IMR-90 (cell line): Measurements from ENCODE around the gene PPM1A. TPM values are rescaled to one million over a fixed set of nuclear protein-coding genes. Genes with fewer than 3 reads are reported as not detected.

ENCODE experiments used
- ATAC-seq: fragments of 200-7000 bp; cut with Tn5 transposase; 2 replicates; pipeline ENCODE4 v1.9.1; 2020; ENCODE audit warnings: low read depth, mild to moderate bottlenecking, moderate library complexity
- BruUV-seq: library from RNA; stranded (reverse); fragments of 400-500 nt; replicated peaks from 2 replicates; lab custom pipeline; 2021; lab: Mats Ljungman, UMichigan
- CTCF ChIA-PET: fragments of 300-600 bp; formaldehyde crosslinking; extraction: SDS; loops from one replicate; lab custom pipeline; 2021; ENCODE audit warnings: antibody characterized with exemption; lab: Yijun Ruan, JAX
- POLR2A ChIA-PET: fragments of 300-600 bp; sonication (Branson Sonifier 250); formaldehyde crosslinking; loops from one replicate; lab custom pipeline; 2022; ENCODE audit warnings: antibody characterized with exemption; ENCODE audit not compliant: unreplicated experiment; lab: Charles Lee
- DNase-seq: peaks from one replicate; pipeline ENCODE4 v3.0.0; 2013
- H2AFZ ChIP-seq: replicated peaks from 2 replicates; pipeline ENCODE3; 2013; ENCODE audit warnings: low read length, mild to moderate bottlenecking; ENCODE audit not compliant: poor library complexity
- H2AK5ac ChIP-seq: 2 replicates; pipeline ENCODE4 v1.6.1; 2013; ENCODE audit warnings: low read depth, low read length, inconsistent platforms
- H2AK9ac ChIP-seq: replicated peaks from 2 replicates; pipeline ENCODE3; 2013; ENCODE audit warnings: mild to moderate bottlenecking, low read depth, low read length, moderate library complexity; ENCODE audit not compliant: poor library complexity
- H2BK120ac ChIP-seq: 2 replicates; pipeline ENCODE4 v1.6.1; 2013; ENCODE audit warnings: low read depth, low read length, inconsistent platforms
- H2BK15ac ChIP-seq: 3 replicates; pipeline ENCODE4 v1.6.1; 2013; ENCODE audit warnings: low read depth, low read length, inconsistent platforms
- H2BK20ac ChIP-seq: 2 replicates; pipeline ENCODE4 v1.6.1; 2013; ENCODE audit warnings: low read depth, mild to moderate bottlenecking, inconsistent platforms, low read length, moderate library complexity
- H2BK5ac ChIP-seq: 2 replicates; pipeline ENCODE4 v1.6.1; 2013; ENCODE audit warnings: mild to moderate bottlenecking, low read depth, low read length, inconsistent platforms; ENCODE audit not compliant: poor library complexity, severe bottlenecking
- H3K14ac ChIP-seq: replicated peaks from 2 replicates; pipeline ENCODE4 v1.6.1; 2013; ENCODE audit warnings: low read depth, low read length, inconsistent platforms
- H3K18ac ChIP-seq: 2 replicates; pipeline ENCODE4 v1.6.1; 2013; ENCODE audit warnings: low read depth, low read length, control low read depth
- H3K23ac ChIP-seq: 2 replicates; pipeline ENCODE4 v1.6.1; 2013; ENCODE audit warnings: low read depth, low read length, inconsistent platforms
- H3K27ac ChIP-seq: 2 replicates; pipeline ENCODE4 v1.5.1; 2013; ENCODE audit warnings: mild to moderate bottlenecking, control low read depth, low read length; ENCODE audit not compliant: insufficient read depth
- H3K27me3 ChIP-seq: 2 replicates; pipeline ENCODE4 v1.6.1; 2013; ENCODE audit warnings: low read length; ENCODE audit not compliant: control insufficient read depth, insufficient read depth
- H3K36me3 ChIP-seq: 2 replicates; pipeline ENCODE4 v1.6.1; 2013; ENCODE audit warnings: low read length, mixed read lengths; ENCODE audit not compliant: control insufficient read depth, insufficient read depth
- H3K4ac ChIP-seq: 2 replicates; pipeline ENCODE4 v1.6.1; 2013; ENCODE audit warnings: low read depth, low read length, inconsistent platforms
- H3K4me1 ChIP-seq: 2 replicates; pipeline ENCODE4 v1.6.1; 2013; ENCODE audit warnings: low read length, mixed read lengths; ENCODE audit not compliant: control insufficient read depth, insufficient read depth
- H3K4me2 ChIP-seq: 2 replicates; pipeline ENCODE4 v1.6.1; 2013; ENCODE audit warnings: low read depth, mild to moderate bottlenecking, control low read depth, low read length, moderate library complexity
- H3K4me3 ChIP-seq: 2 replicates; pipeline ENCODE4 v1.5.1; 2013; ENCODE audit warnings: low read depth, mild to moderate bottlenecking, control low read depth, low read length, moderate library complexity; ENCODE audit not compliant: insufficient read depth
- H3K56ac ChIP-seq: 2 replicates; pipeline ENCODE4 v1.6.1; 2013; ENCODE audit warnings: low read length, inconsistent platforms; ENCODE audit not compliant: insufficient read depth; ENCODE audit errors: extremely low read depth
- H3K79me1 ChIP-seq, 2 experiments: 2 replicates each; pipeline ENCODE4 v1.6.1; 2013; ENCODE audit warnings: low read length in 2 of 2, inconsistent platforms in 1 of 2, low read depth in 1 of 2
- H3K9ac ChIP-seq: 2 replicates; pipeline ENCODE4 v1.6.1; 2013; ENCODE audit warnings: low read depth, low read length, control low read depth
- H3K9me1 ChIP-seq: 2 replicates; pipeline ENCODE4 v1.6.1; 2013; ENCODE audit warnings: low read length, inconsistent platforms; ENCODE audit not compliant: insufficient read depth
- H3K9me3 ChIP-seq: 2 replicates; pipeline ENCODE4 v1.6.1; 2013; ENCODE audit warnings: low read length; ENCODE audit not compliant: control insufficient read depth, insufficient read depth
- H4K20me1 ChIP-seq: 2 replicates; pipeline ENCODE4 v1.6.1; 2013; ENCODE audit warnings: low read length, inconsistent platforms; ENCODE audit not compliant: insufficient read depth
- H4K5ac ChIP-seq: 2 replicates; pipeline ENCODE4 v1.6.1; 2013; ENCODE audit warnings: mild to moderate bottlenecking, low read depth, low read length, control low read depth
- H4K8ac ChIP-seq, 2 experiments: 2 replicates each; pipeline ENCODE4 v1.6.1; 2013; ENCODE audit warnings: low read depth in 2 of 2, low read length in 2 of 2, control low read depth in 1 of 2, inconsistent platforms in 1 of 2
- H4K91ac ChIP-seq: 2 replicates; pipeline ENCODE4 v1.6.1; 2013; ENCODE audit warnings: low read depth, low read length, inconsistent platforms; ENCODE audit not compliant: insufficient read depth
- BHLHE40 ChIP-seq: fragments of 150-350 bp; IDR thresholded peaks from 2 replicates; pipeline ENCODE4 v1.6.1; 2016; ENCODE audit warnings: mild to moderate bottlenecking, low read depth, low read length
- CHD1 ChIP-seq: IDR thresholded peaks from 2 replicates; pipeline ENCODE4 v1.6.1; 2012; ENCODE audit warnings: low read depth, low read length, improper control_type of control experiment
- MXI1 ChIP-seq: IDR thresholded peaks from 2 replicates; pipeline ENCODE4 v1.6.1; 2012; ENCODE audit warnings: low read depth, mild to moderate bottlenecking, low read length, moderate library complexity, borderline replicate concordance
- RCOR1 ChIP-seq: IDR thresholded peaks from 2 replicates; pipeline ENCODE4 v1.6.1; 2012; ENCODE audit warnings: mild to moderate bottlenecking, low read length, improper control_type of control experiment; ENCODE audit not compliant: insufficient replicate concordance
- SMC3 ChIP-seq: fragments of 150-350 bp; IDR thresholded peaks from 2 replicates; pipeline ENCODE4 v1.6.1; 2016; ENCODE audit warnings: low read depth, mild to moderate bottlenecking, antibody characterized with exemption, low read length, moderate library complexity
- WGBS, 2 experiments: methylation state at CpG; one replicate each; pipeline versions ENCODE4 v1.1.5 to v1.1.7; 2013; ENCODE audit warnings: missing lambda C conversion rate in 2 of 2; ENCODE audit not compliant: insufficient read length in 1 of 2; ENCODE audit errors: extremely low coverage in 2 of 2; 5-methylcytosine and 5-hydroxymethylcytosine counted together
- dilution Hi-C: fragments of 300-500 bp; cut with HindIII; formaldehyde crosslinking; loops from one replicate; pipeline ENCODE4 v1.14.3; 2018; ENCODE audit warnings: low sequenced_read_pairs; ENCODE audit not compliant: unreplicated experiment
- in situ Hi-C: fragments of 300-500 bp; cut with MboI; formaldehyde crosslinking; loops from 3 replicates; pipeline ENCODE4 v1.14.3; 2019; ENCODE audit warnings: low sequenced_read_pairs, inconsistent platforms, mixed read lengths
- intact Hi-C: fragments of 100-400 bp; cut with micrococcal nuclease; formaldehyde crosslinking; loops from 2 replicates; pipeline ENCODE4 v1.10.0; 2022
- polyA plus RNA-seq, 3 experiments: library from polyadenylated mRNA; depleted of rRNA; stranded (reverse); fragments of >200 nt; gene quantifications; 2 replicates each; pipeline ENCODE4 v1.2.3, GENCODE V29; 2012; ENCODE audit warnings: low replicate concordance in 1 of 3
- total RNA-seq: library from RNA; depleted of rRNA; stranded (reverse); fragments of >200 nt; gene quantifications from 2 replicates; pipeline ENCODE4 v1.2.3, GENCODE V29; 2012
- TF ChIP-seq, protein P1 (sequence below): fragments of 150-350 bp; IDR thresholded peaks from 2 replicates; pipeline ENCODE4 v1.6.1; 2016; ENCODE audit warnings: low read depth, mild to moderate bottlenecking, low read length, moderate library complexity, borderline replicate concordance
- TF ChIP-seq, protein P2 (sequence below): fragments of 150-350 bp; IDR thresholded peaks from 2 replicates; pipeline ENCODE4 v1.6.1; 2017; ENCODE audit warnings: mild to moderate bottlenecking, antibody characterized with exemption, low read length, low read depth

The PPM1A gene
- total and polyA plus RNA-seq, 2 of the 4 experiments (the other 2 are of a cell fraction), result 14.3 to 15.1 TPM

DNA sequence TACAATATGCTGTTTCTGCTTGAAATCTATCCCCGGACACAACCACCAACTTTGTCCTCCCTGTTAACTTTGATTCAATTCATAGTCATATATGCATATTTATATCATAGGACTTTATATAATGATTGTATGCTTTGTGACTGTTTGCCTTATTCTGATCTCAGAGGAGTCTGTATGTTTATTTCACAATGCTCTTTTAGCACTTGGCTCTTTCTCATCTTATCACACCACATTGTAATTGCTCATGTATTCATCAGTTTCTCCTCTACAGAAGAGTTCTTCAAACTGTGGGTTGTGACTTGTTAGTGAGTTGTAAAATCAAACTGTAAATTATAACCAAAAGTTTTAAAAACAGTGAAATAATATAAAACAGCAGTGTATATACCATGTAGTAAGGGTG, 21.7 kb upstream of the PPM1A start:
- Histone ChIP-seq H3K79me1 (no peaks in the 10 kb centered on the region), H2AFZ (no peak overlapping the region), H3K4ac (no peak overlapping the region), H2BK120ac (no peak overlapping the region), H3K4me1 (no peaks in the 10 kb centered on the region), H3K9me1 (no peaks in the 10 kb centered on the region), H2BK5ac (no peak overlapping the region), H2BK15ac (no peak overlapping the region), H3K14ac (no peak overlapping the region), H3K4me2 (no peak overlapping the region), H4K20me1 (no peaks in the 10 kb centered on the region), H3K56ac (no peak overlapping the region), H2BK20ac (no peak overlapping the region), H4K5ac (no peak overlapping the region), H3K4me3 (no peak overlapping the region), H4K8ac (no peak overlapping the region), H4K91ac (no peak overlapping the region), H2AK5ac (no peak overlapping the region), H3K27ac (no peak overlapping the region), H3K36me3 (no peaks in the 10 kb centered on the region), H3K9ac (no peak overlapping the region), H3K18ac (no peak overlapping the region), H3K23ac (no peak overlapping the region), H2AK9ac (no peak overlapping the region), H3K27me3 (peaks cover 1% of the 10 kb centered on the region; the same call in 1 of the 2 replicates), H3K9me3 (no peaks in the 10 kb centered on the region)
- ChIA-PET POLR2A (no interaction called here), CTCF (no interaction called here)
- intact Hi-C loops, result no loop called here
- no CpG with 5 or more reads among the region's 1 CpG for WGBS, 2 experiments
- dilution Hi-C loops, result no loop called here
- BruUV-seq, result no TSS peak
- TF ChIP-seq BHLHE40, result no peak
- TF ChIP-seq, protein P1, sequence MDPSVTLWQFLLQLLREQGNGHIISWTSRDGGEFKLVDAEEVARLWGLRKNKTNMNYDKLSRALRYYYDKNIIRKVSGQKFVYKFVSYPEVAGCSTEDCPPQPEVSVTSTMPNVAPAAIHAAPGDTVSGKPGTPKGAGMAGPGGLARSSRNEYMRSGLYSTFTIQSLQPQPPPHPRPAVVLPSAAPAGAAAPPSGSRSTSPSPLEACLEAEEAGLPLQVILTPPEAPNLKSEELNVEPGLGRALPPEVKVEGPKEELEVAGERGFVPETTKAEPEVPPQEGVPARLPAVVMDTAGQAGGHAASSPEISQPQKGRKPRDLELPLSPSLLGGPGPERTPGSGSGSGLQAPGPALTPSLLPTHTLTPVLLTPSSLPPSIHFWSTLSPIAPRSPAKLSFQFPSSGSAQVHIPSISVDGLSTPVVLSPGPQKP, result no peak
- TF ChIP-seq, protein P2, sequence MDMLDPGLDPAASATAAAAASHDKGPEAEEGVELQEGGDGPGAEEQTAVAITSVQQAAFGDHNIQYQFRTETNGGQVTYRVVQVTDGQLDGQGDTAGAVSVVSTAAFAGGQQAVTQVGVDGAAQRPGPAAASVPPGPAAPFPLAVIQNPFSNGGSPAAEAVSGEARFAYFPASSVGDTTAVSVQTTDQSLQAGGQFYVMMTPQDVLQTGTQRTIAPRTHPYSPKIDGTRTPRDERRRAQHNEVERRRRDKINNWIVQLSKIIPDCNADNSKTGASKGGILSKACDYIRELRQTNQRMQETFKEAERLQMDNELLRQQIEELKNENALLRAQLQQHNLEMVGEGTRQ, result no peak
- no peak for TF ChIP-seq MXI1
- no peak for TF ChIP-seq RCOR1
- no peak for TF ChIP-seq CHD1
- TF ChIP-seq SMC3, result no peak
- in situ Hi-C loops, result no loop called here
- no peak for DNase-seq
- ATAC-seq, result no peak
